ENCODE measurements around the gene PTPRO. TPM values are rescaled to one million over a fixed set of nuclear protein-coding genes. Genes with fewer than 3 reads are reported as not detected.

The PTPRO gene
- total RNA-seq, 2 experiments from 2014 or later: 0.17 to 0.25 TPM

DNA sequence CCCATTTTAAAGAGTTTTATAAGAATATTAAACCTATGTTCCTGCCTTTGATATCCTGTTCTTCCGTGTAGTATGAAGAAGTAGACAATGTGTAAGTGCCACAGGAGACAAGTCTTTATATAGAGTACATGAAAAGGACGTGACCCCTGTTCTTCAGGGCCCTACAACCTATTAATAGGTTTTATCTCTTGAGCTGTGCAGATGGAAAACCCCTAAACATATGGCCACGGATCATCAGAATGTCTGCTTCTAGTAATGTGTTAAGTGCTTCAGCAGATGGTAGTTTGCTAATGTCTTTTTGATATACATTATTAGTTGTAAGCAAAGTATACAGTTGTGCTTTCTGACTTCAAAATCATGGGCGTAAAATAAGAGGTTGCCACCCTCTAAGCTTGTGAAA, 228.5 kb downstream of the PTPRO start:
- intact Hi-C loops (cut with micrococcal nuclease): no loop called here
- peaks cover 7% of the 10 kb centered on the region for H3K36me3 Mint-ChIP-seq (ENCODE audit: low read depth)
- peaks cover 4% of the 10 kb centered on the region for H3K9me3 Mint-ChIP-seq
- peaks cover 49% of the 10 kb centered on the region for H3K4me1 Mint-ChIP-seq (ENCODE audit: low read depth)
- H3K4me3 Mint-ChIP-seq: no peak overlapping the region
- CTCF ChIA-PET: interaction anchor here (0.8 to 6.0 kb wide), 6 partner anchors 11 to 32 kb away, joined by 4 to 26 read pairs (median 6); no protein-coding TSS in a partner anchor
- H3K27me3 Mint-ChIP-seq (ENCODE audit: low read depth): no peaks in the 10 kb centered on the region
- no peak for DNase-seq
- no peak overlapping the region for H3K27ac Mint-ChIP-seq

DNA sequence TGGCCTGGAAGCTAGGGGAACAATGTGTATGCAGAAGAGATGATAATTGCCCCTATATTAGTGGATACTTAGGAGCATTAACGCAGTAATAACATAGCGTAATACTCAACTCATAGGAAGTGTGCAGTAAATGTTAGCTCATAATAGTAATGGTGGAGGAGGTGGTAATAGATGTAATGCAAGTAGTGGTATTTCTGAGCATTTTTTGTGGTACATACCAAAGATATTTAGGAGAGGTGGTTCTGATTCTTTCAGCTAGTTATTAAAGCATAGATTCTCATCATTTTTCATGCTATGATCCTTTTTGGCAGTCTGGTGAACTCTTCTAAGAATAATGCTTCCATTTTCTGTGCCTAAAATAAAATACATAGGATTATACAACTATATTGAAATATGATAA, 233.1 kb downstream of the PTPRO start:
- H3K27ac Mint-ChIP-seq: no peak overlapping the region
- H3K9me3 Mint-ChIP-seq: peaks cover 4% of the 10 kb centered on the region
- CTCF ChIA-PET: interaction anchor here (0.7 to 4.5 kb wide), 4 partner anchors 8 to 23 kb away, joined by 3 to 19 read pairs (median 4); no protein-coding TSS in a partner anchor
- H3K36me3 Mint-ChIP-seq (ENCODE audit: low read depth): peaks cover 5% of the 10 kb centered on the region
- peaks cover 34% of the 10 kb centered on the region for H3K4me1 Mint-ChIP-seq (ENCODE audit: low read depth)
- no peaks in the 10 kb centered on the region for H3K27me3 Mint-ChIP-seq (ENCODE audit: low read depth)
- no peak for DNase-seq
- intact Hi-C loops (cut with micrococcal nuclease): no loop called here
- no peak overlapping the region for H3K4me3 Mint-ChIP-seq

DNA sequence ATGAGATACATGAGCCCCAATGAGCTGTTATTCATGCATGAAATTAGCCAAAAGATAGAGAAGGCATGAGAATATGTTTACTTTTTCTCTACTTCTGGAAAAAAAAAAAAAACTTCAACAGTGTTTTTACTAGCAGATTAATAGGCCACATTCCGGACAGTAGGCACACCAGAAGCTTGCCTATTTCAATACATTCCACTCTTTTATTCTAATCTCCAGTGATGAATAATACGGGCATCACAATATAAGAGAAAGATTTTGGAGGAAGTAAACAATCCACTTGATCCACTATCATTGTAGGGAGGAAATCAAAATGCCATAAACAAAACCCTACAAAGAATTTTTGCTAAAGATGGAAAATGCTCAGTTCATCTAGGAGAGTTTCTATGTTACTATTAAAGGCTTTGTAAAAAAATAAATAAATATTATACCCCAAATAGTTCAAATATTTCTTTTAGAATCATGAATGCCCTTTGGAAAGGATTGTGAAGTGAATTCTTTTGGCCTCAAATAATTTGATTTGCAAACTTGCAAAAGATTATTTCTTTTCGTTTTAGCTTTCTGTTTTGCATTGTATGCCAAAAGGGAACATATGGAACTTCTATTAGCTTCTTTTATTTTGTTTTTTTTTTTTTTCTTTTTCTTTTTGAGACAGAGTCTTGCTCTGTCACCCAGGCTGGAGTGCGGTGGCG, 234.2 kb downstream of the PTPRO start:
- CTCF ChIA-PET: interaction anchor here (0.6 to 4.5 kb wide), 6 partner anchors 14 to 303 kb away, joined by 3 to 19 read pairs (median 4); no protein-coding TSS in a partner anchor
- H3K4me3 Mint-ChIP-seq: no peak overlapping the region
- no peaks in the 10 kb centered on the region for H3K9me3 Mint-ChIP-seq
- no peaks in the 10 kb centered on the region for H3K27me3 Mint-ChIP-seq (ENCODE audit: low read depth)
- no peak overlapping the region for H3K27ac Mint-ChIP-seq
- peaks cover 2% of the 10 kb centered on the region for H3K36me3 Mint-ChIP-seq (ENCODE audit: low read depth)
- DNase-seq: no peak
- H3K4me1 Mint-ChIP-seq (ENCODE audit: low read depth): peaks cover 44% of the 10 kb centered on the region
- intact Hi-C loops (cut with micrococcal nuclease): no loop called here

DNA sequence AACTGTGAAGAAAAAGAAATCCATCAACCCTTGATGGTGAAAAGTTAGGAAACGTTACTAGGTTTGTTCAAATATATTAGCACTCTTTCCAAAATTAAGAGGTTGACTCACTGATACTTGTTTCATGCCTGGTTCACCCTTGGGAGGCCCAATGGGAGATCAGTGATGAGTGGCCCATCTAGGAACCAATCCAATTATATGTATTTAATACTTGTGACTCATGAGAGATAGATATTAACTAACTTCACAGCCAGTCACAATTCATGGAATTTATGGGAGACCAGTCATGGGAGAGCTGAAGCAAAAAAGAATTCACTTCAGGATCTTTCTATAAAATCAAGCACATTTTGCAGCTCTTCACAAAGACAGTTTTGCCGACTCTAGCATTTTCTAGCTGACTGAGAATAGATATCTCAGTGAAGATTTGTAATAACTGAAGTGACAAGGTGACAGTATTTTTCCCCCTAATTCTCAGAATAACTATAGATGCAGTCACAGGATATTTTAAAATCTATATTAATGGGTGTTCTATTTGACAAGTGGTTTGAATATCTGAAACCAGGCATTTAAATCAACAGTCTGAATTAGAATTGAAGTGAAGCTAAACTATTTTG, 236.7 kb downstream of the PTPRO start:
- peaks cover 2% of the 10 kb centered on the region for H3K36me3 Mint-ChIP-seq (ENCODE audit: low read depth)
- H3K27me3 Mint-ChIP-seq (ENCODE audit: low read depth): no peaks in the 10 kb centered on the region
- H3K27ac Mint-ChIP-seq: no peak overlapping the region
- peaks cover 56% of the 10 kb centered on the region for H3K4me1 Mint-ChIP-seq (ENCODE audit: low read depth)
- no peaks in the 10 kb centered on the region for H3K9me3 Mint-ChIP-seq
- no peak for DNase-seq
- CTCF ChIA-PET: interaction anchor here (0.6 to 4.7 kb wide), 9 partner anchors 9 to 27 kb away, joined by 3 to 32 read pairs (median 6); no protein-coding TSS in a partner anchor
- intact Hi-C loops (cut with micrococcal nuclease): no loop called here
- H3K4me3 Mint-ChIP-seq: no peak overlapping the region

DNA sequence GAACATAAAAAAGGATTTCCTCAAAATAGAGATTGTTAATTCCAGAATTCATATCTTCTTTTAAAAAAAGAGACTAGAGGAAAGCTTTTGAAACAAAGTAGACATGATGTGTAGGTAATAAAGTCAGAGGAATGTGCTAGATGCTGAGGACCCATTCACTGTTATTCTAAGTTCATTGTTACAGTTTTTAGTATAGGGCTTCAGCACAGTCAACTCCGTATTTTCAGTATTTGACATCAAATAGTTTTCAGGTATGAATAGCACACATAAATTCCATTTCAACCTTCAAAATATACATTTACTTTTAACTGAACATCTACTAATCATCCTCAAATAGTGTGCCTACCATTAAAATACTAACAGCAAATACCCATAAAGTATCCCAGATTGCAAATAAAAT, 239.1 kb downstream of the PTPRO start:
- H3K36me3 Mint-ChIP-seq (ENCODE audit: low read depth): peaks cover 2% of the 10 kb centered on the region
- peaks cover 69% of the 10 kb centered on the region for H3K4me1 Mint-ChIP-seq (ENCODE audit: low read depth)
- H3K9me3 Mint-ChIP-seq: no peaks in the 10 kb centered on the region
- H3K27me3 Mint-ChIP-seq (ENCODE audit: low read depth): no peaks in the 10 kb centered on the region
- intact Hi-C loops (cut with micrococcal nuclease): loop anchor here (5.0 kb wide), 2 partner anchors 141 to 1169 kb away; no protein-coding TSS in a partner anchor
- no peak for DNase-seq
- no peak overlapping the region for H3K4me3 Mint-ChIP-seq
- peak overlapping the region; percentile 83 for H3K27ac Mint-ChIP-seq
- CTCF ChIA-PET: interaction anchor here (0.8 to 4.8 kb wide), 9 partner anchors 9 to 29 kb away, joined by 3 to 32 read pairs (median 10); no protein-coding TSS in a partner anchor

DNA sequence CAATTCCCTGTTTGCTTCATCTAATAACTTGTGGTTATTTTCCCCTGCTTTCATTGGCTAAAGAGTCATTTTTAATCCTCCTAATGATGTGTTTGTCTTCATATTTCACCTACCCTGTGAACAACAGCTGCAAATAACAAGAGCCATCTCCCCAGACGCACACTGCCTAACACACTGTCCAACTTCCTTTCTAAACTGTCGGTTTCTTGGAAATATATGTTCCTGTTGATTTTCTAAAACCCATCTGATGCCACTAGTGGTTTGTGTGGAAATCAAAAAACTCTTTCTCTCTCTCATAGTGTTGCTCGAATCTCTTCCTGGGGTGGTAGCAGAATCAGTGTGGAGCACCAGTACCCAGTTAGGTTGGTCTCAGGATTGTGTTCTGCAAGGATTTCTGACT, 240.0 kb downstream of the PTPRO start:
- H3K9me3 Mint-ChIP-seq: no peaks in the 10 kb centered on the region
- peaks cover 2% of the 10 kb centered on the region for H3K36me3 Mint-ChIP-seq (ENCODE audit: low read depth)
- H3K4me3 Mint-ChIP-seq: peak overlapping the region; percentile 58
- peaks cover 75% of the 10 kb centered on the region for H3K4me1 Mint-ChIP-seq (ENCODE audit: low read depth)
- CTCF ChIA-PET: interaction anchor here (0.6 to 4.8 kb wide), 12 partner anchors 8 to 1304 kb away, joined by 3 to 32 read pairs (median 4); no protein-coding TSS in a partner anchor
- no peak for DNase-seq
- peak overlapping the region; percentile 83 for H3K27ac Mint-ChIP-seq
- H3K27me3 Mint-ChIP-seq (ENCODE audit: low read depth): no peaks in the 10 kb centered on the region
- intact Hi-C loops (cut with micrococcal nuclease): loop anchor here (2.0 to 5.0 kb wide), 4 partner anchors 140 to 1170 kb away; a partner anchor contains a TSS

DNA sequence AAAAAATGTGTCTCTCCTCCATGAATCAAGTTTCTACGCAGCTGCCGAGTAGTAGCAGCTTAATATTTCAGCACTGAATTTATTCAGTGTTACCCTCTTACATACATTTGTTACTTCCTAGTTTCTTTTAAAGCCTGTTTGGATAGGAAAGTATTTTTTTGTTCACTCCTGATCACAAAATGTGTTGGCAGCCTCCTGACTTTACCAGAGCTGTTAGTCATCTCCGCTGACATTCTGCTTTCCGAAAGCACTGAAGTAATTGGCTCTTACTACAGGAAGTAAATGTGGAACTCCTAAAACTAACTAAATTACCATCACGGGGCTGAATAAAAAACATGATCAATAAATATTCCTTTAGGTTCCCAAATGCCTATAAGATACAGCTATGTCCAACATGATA, 241.4 kb downstream of the PTPRO start:
- Mint-ChIP-seq H3K27me3 (ENCODE audit: low read depth) (no peaks in the 10 kb centered on the region), H3K9me3 (no peaks in the 10 kb centered on the region), H3K36me3 (ENCODE audit: low read depth) (no peaks in the 10 kb centered on the region), H3K4me3 (peak overlapping the region; percentile 58), H3K27ac (peak overlapping the region; percentile 90), H3K4me1 (ENCODE audit: low read depth) (peaks cover 81% of the 10 kb centered on the region)
- DNase-seq: peak; percentile 67
- intact Hi-C loops (cut with micrococcal nuclease): loop anchor here (1.0 to 5.0 kb wide), 8 partner anchors 8 to 1196 kb away; a partner anchor contains a TSS
- CTCF ChIA-PET: interaction anchor here (0.9 to 4.8 kb wide), 8 partner anchors 9 to 34 kb away, joined by 3 to 21 read pairs (median 6); no protein-coding TSS in a partner anchor

DNA sequence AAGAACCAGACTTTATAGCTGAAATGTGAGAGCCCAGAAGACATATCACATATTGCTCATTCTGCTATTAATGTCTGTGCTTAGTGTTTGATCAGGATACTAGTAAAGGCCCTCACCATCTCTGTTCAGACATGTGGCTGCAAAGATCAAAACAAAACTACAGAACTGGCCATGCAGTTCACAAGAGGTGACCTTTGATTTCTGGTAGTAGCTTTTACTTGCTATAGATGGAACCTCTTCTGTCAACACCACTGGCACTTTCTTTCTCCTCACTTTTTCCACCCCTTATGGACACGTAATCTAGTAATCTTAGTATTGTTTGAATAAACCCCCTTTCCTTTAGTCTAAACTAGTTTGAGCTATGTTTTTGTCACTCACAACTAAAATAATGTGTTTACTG, 252.0 kb downstream of the PTPRO start:
- Mint-ChIP-seq H3K4me1 (ENCODE audit: low read depth) (peaks cover 56% of the 10 kb centered on the region), H3K27me3 (ENCODE audit: low read depth) (no peaks in the 10 kb centered on the region), H3K9me3 (no peaks in the 10 kb centered on the region), H3K4me3 (no peak overlapping the region), H3K27ac (no peak overlapping the region), H3K36me3 (ENCODE audit: low read depth) (no peaks in the 10 kb centered on the region)
- CTCF ChIA-PET: interaction anchor here (0.7 to 3.2 kb wide), 6 partner anchors 10 to 42 kb away, joined by 3 to 19 read pairs (median 4); no protein-coding TSS in a partner anchor
- intact Hi-C loops (cut with micrococcal nuclease): loop anchor here (5.0 kb wide), 3 partner anchors 752 to 1352 kb away; no protein-coding TSS in a partner anchor
- no peak for DNase-seq

DNA sequence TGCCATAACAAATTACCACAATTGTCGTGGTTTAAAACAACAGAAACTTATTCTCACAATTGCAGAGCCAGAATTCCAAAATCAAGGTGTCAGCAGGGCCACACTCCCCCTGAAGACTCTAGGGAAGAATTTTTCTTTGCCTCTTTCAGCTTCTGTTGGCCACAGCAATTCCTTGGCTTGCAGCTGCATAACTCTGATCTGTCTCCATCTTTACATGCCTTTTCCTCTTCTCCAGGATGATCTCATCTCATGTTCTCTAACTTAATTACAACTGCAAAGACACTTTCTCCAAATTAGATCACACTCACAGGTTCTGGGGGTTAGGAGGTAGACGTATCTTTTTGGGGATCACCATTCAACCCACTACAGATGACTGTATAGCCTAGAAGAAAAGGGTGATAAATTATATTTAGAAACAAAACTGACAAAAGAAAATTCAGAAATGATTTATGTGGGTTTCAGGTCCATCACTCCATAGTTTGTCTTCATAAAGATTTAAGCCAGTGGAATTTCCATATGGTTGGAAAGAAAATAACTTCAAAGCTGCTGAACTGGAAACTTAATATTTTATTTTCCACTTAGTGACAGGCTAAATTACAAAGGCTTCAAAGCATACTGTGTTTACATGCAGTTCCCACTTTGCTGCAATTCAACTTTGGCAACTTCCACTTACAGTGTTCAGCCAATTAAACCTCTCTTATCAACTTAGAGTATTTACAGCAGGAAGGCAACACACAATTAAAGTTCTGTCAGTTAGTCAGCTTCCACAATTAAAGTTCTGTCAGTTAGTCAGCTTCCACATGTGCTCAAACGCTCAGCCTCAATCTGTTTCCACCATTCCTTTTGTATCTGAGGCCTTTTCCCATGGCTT, 253.6 kb downstream of the PTPRO start:
- intact Hi-C loops (cut with micrococcal nuclease): no loop called here
- CTCF ChIA-PET: interaction anchor here (1.0 to 3.2 kb wide), 4 partner anchors 9 to 52 kb away, joined by 3 to 19 read pairs (median 4); no protein-coding TSS in a partner anchor
- Mint-ChIP-seq H3K9me3 (no peaks in the 10 kb centered on the region), H3K27ac (peak overlapping the region; percentile 48), H3K4me3 (no peak overlapping the region), H3K27me3 (ENCODE audit: low read depth) (no peaks in the 10 kb centered on the region), H3K4me1 (ENCODE audit: low read depth) (peaks cover 53% of the 10 kb centered on the region), H3K36me3 (ENCODE audit: low read depth) (peaks cover 3% of the 10 kb centered on the region)
- no peak for DNase-seq

DNA sequence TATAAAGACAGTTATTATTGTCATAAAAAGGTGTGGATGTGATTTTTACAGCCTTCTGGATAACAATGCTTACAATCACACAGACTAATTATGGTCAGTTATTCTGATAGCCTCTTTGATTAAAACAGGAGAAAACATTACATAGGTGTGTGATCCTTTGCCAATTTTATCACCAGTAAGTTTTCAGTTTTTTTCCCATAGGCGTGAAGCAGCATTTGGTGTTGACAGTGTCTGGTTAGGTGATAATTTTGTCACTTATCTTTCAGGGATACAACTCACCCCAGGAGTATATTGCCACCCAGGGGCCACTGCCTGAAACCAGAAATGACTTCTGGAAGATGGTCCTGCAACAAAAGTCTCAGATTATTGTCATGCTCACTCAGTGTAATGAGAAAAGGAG, 258.1 kb downstream of the PTPRO start:
- H3K36me3 Mint-ChIP-seq (ENCODE audit: low read depth): peaks cover 3% of the 10 kb centered on the region
- H3K4me1 Mint-ChIP-seq (ENCODE audit: low read depth): peaks cover 27% of the 10 kb centered on the region
- CTCF ChIA-PET: interaction anchor here (0.9 to 11.7 kb wide), 7 partner anchors 10 to 304 kb away, joined by 3 to 460 read pairs (median 4); no protein-coding TSS in a partner anchor
- no peak overlapping the region for H3K27ac Mint-ChIP-seq
- H3K4me3 Mint-ChIP-seq: no peak overlapping the region
- peak; percentile 66 for DNase-seq
- no peaks in the 10 kb centered on the region for H3K27me3 Mint-ChIP-seq (ENCODE audit: low read depth)
- no peaks in the 10 kb centered on the region for H3K9me3 Mint-ChIP-seq
- intact Hi-C loops (cut with micrococcal nuclease): loop anchor here (1.0 to 5.0 kb wide), 3 partner anchors 48 to 428 kb away; no protein-coding TSS in a partner anchor

DNA sequence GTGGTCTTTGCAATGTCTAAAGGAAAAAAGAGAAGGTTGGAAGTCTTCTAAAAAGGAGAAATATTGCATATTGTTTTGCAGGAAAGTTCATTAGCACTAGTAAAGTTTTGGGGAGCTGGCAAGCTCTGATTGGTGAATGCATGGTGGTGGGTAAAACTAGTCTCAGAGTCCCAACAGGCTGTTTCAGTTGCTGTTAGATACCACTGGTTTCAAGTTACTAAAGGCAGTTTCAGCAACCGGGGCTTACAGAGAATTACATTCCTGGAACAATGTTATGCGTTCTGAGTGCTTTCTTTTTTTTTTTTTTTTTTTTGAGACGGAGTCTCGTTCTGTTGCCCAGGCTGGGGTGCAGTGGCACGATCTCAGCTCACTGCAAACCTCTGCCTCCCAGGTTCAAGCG, 258.7 kb downstream of the PTPRO start:
- Mint-ChIP-seq H3K4me1 (ENCODE audit: low read depth) (peaks cover 21% of the 10 kb centered on the region), H3K27me3 (ENCODE audit: low read depth) (no peaks in the 10 kb centered on the region), H3K27ac (no peak overlapping the region), H3K9me3 (no peaks in the 10 kb centered on the region), H3K4me3 (no peak overlapping the region), H3K36me3 (ENCODE audit: low read depth) (peaks cover 3% of the 10 kb centered on the region)
- CTCF ChIA-PET: interaction anchor here (0.6 to 11.7 kb wide), 7 partner anchors 9 to 56 kb away, joined by 3 to 460 read pairs (median 3); no protein-coding TSS in a partner anchor
- intact Hi-C loops (cut with micrococcal nuclease): loop anchor here (5.0 kb wide), 1 partner anchor 429 kb away; no protein-coding TSS in a partner anchor
- no peak for DNase-seq

Data from activated naive CD4-positive, alpha-beta T cell treated with anti-CD3 and anti-CD28 coated beads for 36 hours (primary cell).